ENCODE data around the gene KRT39. TPM values are rescaled to one million over a fixed set of nuclear protein-coding genes. Genes with fewer than 3 reads are reported as not detected.

Gene KRT39
- total and polyA plus RNA-seq, 2 donors from 2014 or later = not detected

DNA sequence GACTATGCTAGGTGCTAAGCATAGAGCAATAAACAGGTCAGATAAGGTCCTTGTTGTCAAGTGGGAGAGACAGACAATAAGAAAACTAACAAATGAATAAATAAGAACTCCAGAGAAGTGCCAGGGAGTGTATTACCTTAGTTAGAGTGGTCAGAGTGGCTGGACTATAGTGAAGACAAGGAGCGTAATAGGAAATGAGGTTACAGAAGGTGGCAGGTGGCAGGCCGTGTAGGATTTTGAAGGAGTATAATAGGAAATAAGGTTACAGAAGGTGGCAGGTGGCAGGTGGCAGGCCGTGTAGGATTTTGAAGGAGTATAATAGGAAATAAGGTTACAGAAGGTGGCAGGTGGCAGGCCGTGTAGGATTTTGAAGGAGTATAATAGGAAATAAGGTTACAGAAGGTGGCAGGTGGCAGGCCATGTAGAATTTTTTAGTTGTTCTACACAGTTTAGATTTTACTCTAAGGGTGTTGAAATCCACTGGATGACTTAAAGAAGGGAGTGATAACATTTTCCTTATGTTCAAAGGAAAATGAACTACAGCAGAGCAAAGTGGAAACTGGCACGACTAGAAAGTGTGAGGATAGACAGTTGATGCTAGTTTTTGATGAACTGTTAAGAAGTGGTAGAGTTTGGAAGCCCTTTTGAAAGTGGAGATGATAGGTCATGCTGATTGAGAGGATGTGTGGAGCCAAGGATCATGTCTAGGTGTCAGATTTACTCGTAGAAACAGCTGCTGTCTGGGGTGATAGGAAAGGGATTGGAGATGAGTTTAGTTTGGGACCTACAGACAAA is 45.8 kb upstream of the KRT39 start:
- FAIRE-seq = no peak
- H3K9me3 ChIP-seq (ENCODE audit: control insufficient read depth in 2 of 3, insufficient read depth in 1 of 3, low read length in 3 of 3) = no peaks in the 10 kb centered on the region

DNA sequence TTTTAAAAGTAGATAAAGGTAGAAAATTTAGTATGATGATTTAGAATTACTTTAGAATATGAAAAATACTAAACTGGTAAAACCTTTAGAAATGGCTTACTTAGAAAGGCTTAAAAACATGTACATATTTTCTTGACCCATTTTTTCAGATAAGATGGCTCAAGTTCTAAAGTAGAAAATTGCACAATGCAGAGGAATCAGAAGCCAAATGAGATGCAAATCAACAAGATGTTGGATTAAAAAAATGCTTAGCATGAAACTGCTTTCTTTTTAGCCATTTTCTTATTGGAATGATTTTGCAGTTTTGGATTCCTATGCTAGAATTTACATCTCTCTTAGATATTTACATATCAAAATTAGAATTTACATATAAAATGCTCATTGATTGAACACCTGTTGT is 43.7 kb upstream of the KRT39 start:
- DNase-seq = no peak
- H3K4me3 ChIP-seq (ENCODE audit: low read length in 3 of 3) = no peak overlapping the region
- no peak for FAIRE-seq
- TF ChIP-seq, protein P1, sequence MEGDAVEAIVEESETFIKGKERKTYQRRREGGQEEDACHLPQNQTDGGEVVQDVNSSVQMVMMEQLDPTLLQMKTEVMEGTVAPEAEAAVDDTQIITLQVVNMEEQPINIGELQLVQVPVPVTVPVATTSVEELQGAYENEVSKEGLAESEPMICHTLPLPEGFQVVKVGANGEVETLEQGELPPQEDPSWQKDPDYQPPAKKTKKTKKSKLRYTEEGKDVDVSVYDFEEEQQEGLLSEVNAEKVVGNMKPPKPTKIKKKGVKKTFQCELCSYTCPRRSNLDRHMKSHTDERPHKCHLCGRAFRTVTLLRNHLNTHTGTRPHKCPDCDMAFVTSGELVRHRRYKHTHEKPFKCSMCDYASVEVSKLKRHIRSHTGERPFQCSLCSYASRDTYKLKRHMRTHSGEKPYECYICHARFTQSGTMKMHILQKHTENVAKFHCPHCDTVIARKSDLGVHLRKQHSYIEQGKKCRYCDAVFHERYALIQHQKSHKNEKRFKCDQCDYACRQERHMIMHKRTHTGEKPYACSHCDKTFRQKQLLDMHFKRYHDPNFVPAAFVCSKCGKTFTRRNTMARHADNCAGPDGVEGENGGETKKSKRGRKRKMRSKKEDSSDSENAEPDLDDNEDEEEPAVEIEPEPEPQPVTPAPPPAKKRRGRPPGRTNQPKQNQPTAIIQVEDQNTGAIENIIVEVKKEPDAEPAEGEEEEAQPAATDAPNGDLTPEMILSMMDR (IDR thresholded peaks at IDR 0.05; ENCODE audit: borderline replicate concordance, extremely low read depth, insufficient read depth) = no peak
- H3K4me1 ChIP-seq (ENCODE audit: control insufficient read depth in 2 of 3, insufficient read depth in 2 of 3, low read depth in 1 of 3, low read length in 3 of 3) = no peaks in the 10 kb centered on the region
- H3K9me3 ChIP-seq (ENCODE audit: control insufficient read depth in 2 of 3, insufficient read depth in 1 of 3, low read length in 3 of 3) = no peaks in the 10 kb centered on the region
- no peak overlapping the region for H3K27ac ChIP-seq (ENCODE audit: low read depth in 2 of 2, low read length in 2 of 2)
- H3K9ac ChIP-seq (ENCODE audit: low read length in 3 of 3) = no peak overlapping the region
- no peaks in the 10 kb centered on the region for H3K36me3 ChIP-seq (ENCODE audit: control insufficient read depth in 2 of 3, insufficient read depth in 3 of 3, low read length in 3 of 3)
- intact Hi-C loops (cut with DNase I) = no loop called here
- no peaks in the 10 kb centered on the region for H3K27me3 ChIP-seq (ENCODE audit: control insufficient read depth, insufficient read depth, low read length)

More for the DNA sequence above, 45.8 kb upstream of the KRT39 start:
- Histone ChIP-seq H3K4me3 (ENCODE audit: low read length in 3 of 3) (no peak overlapping the region), H3K36me3 (ENCODE audit: control insufficient read depth in 2 of 3, insufficient read depth in 3 of 3, low read length in 3 of 3) (no peaks in the 10 kb centered on the region), H3K9ac (ENCODE audit: low read length in 3 of 3) (no peak overlapping the region), H3K4me1 (ENCODE audit: control insufficient read depth in 2 of 3, insufficient read depth in 2 of 3, low read depth in 1 of 3, low read length in 3 of 3) (no peaks in the 10 kb centered on the region), H3K27ac (ENCODE audit: low read depth in 2 of 2, low read length in 2 of 2) (no peak overlapping the region), H3K27me3 (ENCODE audit: control insufficient read depth, insufficient read depth, low read length) (no peaks in the 10 kb centered on the region)
- intact Hi-C loops (cut with DNase I) = no loop called here
- TF ChIP-seq, protein P1 (IDR thresholded peaks at IDR 0.05; ENCODE audit: borderline replicate concordance, extremely low read depth, insufficient read depth) = no peak
- no peak for DNase-seq

DNA sequence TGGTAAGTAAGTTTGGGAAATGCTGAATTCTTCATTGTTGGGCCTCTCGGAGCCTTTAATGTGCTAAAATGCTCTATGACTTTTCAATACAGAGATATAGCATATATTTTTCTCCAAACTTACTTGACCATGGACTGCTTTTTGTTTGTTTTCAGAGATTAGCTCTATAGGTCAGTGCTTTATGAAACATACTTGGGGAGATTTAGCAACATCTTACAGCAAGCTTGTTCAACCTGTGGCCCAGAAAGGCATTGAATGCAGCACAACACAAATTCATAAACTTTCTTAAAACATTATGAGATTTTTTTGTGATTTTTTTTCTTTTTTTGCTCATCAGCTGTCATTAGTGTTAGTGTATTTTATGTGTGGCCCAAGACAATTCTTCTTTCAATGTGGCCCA is 43.2 kb upstream of the KRT39 start:
- no peaks in the 10 kb centered on the region for H3K36me3 ChIP-seq (ENCODE audit: control insufficient read depth in 2 of 3, insufficient read depth in 3 of 3, low read length in 3 of 3)
- no peaks in the 10 kb centered on the region for H3K9me3 ChIP-seq (ENCODE audit: control insufficient read depth in 2 of 3, insufficient read depth in 1 of 3, low read length in 3 of 3)
- DNase-seq = no peak
- no peak overlapping the region for H3K4me3 ChIP-seq (ENCODE audit: low read length in 3 of 3)
- no peak for FAIRE-seq
- H3K27ac ChIP-seq (ENCODE audit: low read depth in 2 of 2, low read length in 2 of 2) = no peak overlapping the region
- intact Hi-C loops (cut with DNase I) = no loop called here
- TF ChIP-seq, protein P1 (IDR thresholded peaks at IDR 0.05; ENCODE audit: borderline replicate concordance, extremely low read depth, insufficient read depth) = no peak
- H3K4me1 ChIP-seq (ENCODE audit: control insufficient read depth in 2 of 3, insufficient read depth in 2 of 3, low read depth in 1 of 3, low read length in 3 of 3) = no peaks in the 10 kb centered on the region
- H3K9ac ChIP-seq (ENCODE audit: low read length in 3 of 3) = no peak overlapping the region
- no peaks in the 10 kb centered on the region for H3K27me3 ChIP-seq (ENCODE audit: control insufficient read depth, insufficient read depth, low read length)
